LNCAP (cell line): Measurements from ENCODE around the gene F2.

Experiments used
- CTCF ChIP-seq: fragments of 450-650 bp; IDR thresholded peaks from 2 replicates; pipeline ENCODE4 v1.5.1; 2017; ENCODE audit warnings: mild to moderate bottlenecking

The F2 gene

DNA sequence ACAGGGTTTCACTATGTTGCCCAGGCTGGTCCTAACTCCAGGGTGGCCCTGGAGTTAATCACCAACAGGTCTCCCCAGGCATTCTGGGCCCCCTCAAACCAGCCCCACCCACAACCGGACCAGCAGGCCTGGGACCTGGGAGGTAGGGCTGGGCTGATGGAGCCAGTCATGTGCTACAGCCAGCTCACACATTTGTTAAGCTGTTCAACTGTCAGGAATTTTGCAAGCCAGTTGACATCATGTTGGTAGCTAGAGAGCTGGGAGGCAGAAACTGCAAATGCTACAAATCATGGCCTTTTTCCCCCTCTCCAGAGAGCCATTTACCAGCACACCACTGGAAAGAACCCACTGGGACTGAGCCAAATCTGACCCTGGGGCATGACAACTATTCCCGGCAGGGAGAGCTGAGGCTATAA, 25.4 kb upstream of the F2 start:
- TF ChIP-seq CTCF: no peak

- TF ChIP-seq CTCF: no peak
Observed at GRCh38 chr11:46694072-46694471, 24.9 kb upstream of the F2 start.

DNA sequence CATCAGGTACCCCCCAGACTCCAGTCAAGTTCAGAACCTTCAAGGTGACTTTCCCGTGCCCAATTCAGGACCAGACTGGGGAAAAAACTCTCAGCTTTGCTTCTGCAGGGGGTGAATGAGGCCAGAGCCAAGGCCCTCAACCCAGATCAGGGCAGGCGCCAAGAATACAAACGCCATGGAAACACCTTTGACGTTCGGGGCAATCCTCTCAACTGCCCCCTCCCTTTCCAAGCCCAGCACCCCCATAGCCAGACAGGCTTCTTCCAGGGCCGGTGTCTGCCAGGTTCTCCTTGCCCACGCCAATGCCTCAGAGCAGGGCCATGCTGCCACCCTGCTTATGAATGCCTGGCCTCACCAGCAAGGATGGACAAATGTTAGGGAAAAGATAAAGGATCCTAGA, 24.4 kb upstream of the F2 start:
- no peak for TF ChIP-seq CTCF

- TF ChIP-seq CTCF: no peak
Observed at GRCh38 chr11:46695345-46696211, 23.4 kb upstream of the F2 start.

DNA sequence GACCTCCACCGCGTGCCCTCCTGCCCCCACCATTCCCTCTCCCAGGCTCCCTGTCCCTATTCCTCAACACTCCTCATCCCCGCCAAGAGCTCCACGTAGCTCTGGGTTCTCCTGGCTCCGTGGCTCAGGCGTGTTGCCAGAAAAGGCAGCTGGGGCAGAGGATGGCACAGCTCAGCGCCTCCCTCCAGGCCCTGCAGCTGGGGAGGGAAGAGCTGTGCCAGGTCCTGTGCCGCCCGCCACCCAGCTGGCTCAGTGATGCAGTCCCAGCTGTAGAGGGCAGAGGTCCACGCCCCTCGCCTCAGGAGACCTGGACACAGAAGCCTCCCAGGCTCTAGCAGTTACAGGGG, 22.8 kb upstream of the F2 start:
- no peak for TF ChIP-seq CTCF

DNA sequence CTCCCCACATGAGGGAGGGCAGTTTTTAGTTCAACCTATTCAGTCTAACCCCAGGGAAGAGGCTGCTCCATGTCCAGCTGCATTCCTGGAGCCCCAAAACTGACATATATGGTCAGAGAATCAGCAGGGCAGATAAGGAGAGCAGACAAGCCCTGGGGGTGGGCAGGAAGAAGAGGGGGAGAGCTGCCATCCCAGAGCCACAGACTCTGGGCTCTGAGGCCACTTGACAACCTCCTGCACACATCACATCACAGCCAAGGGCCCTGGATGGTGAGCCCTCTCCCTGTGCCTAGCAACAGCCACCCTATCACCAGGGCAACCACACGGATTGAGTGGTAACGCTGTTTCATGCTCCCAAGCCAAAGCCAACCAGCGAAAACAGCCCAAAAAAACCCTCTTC, 21.7 kb upstream of the F2 start:
- TF ChIP-seq CTCF: no peak

GRCh38 chr11:46697723-46698122, 21.3 kb upstream of the F2 start:
- TF ChIP-seq CTCF: no peak

DNA sequence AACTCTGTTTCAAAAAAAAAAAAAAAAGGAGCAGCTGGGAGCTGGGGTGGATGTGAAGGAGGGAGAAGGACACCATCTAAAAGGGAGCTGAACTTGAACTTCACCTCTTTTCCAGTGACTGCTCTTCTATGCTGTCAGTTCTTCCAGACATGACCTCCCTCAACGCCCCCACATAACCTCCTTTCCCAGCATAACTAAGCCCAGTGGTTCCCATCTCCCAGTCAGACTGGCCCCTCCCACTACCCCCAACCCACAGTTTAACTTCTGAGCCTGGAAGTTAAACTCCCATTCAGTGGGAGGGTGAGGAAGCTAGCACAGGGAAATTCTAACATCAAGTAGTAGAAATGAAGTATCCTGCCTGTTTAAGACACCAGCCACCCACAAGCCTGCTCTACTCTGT, 20.4 kb upstream of the F2 start:
- no peak for TF ChIP-seq CTCF
